ENCODE results near the gene E2F2. TPM values are rescaled to one million over a fixed set of nuclear protein-coding genes. Genes with fewer than 3 reads are reported as not detected.
A peak's percentile ranks its signal among the peaks of the same experiment; 100 is the strongest.
"Not testable (repeated sequence)": the region's sequence is repeated elsewhere in the genome, so short reads cannot be mapped to it uniquely, and the experiment has no call there.

Gene E2F2
- total RNA-seq, 8 experiments from 2014 or later: 0.21 to 18.5 (median 0.92) TPM

DNA sequence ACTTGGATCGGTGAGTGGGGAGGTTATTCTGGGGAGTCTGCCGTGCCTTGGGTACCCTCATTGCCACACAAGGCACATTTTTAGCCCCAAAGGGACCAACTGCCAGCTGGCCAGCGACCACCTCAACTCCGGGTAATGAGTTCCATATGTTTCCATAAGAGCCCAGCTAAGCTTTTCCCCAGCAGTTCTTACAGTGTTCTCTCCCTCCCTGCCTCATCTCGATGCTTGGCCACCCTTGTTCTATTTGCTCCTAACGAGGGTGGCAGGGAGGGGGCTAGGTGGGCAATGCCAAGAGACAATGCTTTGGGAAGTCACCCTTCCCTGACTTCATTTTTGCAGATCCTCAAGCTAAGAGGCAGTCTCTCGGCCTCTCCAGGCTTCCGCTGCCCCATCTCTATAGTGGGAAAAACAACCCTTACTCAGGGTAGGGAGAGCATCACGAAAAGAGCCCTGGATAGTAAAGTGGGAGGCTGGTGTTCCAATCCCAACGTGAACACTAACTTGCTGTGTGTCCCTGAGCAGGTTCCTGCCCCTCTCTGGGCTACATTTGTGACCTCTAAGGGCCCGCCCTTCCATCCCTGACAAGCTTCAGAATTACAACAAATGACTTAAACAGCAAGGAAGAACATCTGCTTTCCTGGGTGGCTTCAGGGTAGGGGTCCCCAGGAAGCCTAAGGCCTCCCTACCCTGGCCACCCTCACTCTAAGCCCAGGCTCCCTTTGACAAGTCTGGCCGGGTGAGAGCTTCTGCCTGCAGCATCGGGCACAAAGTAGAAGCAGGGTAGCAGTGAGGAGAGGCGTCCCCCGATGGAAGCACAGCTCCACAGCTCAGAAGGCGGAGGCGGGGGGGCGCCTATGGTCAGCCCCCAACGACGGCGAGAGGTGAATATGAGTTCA lies 22.4 kb upstream of the E2F2 start:
- no peak overlapping the region for H3K4me3 ChIP-seq
- no peak overlapping the region for H3K27ac ChIP-seq
- in situ Hi-C loops (cut with MboI; ENCODE audit: low pct_unique_long_range_greater_than_20kb in 2 of 9, low sequenced_read_pairs in 9 of 9, unreplicated experiment in 9 of 9): loop anchor here in 2 of 9 experiments (5.0 kb wide), 1 partner anchor 84 kb away; no protein-coding TSS in a partner anchor
- no peak for ATAC-seq (replicated peaks in 6 of 8)
- WGBS, 10 experiments: 46 to 92% (median 78%) methylated on average over 2 to 14 of the region's 21 CpGs
- peaks cover 17 to 33% of the 10 kb centered on the region in 2 donors for H3K4me1 ChIP-seq (replicated peaks in 1 of 2)

DNA sequence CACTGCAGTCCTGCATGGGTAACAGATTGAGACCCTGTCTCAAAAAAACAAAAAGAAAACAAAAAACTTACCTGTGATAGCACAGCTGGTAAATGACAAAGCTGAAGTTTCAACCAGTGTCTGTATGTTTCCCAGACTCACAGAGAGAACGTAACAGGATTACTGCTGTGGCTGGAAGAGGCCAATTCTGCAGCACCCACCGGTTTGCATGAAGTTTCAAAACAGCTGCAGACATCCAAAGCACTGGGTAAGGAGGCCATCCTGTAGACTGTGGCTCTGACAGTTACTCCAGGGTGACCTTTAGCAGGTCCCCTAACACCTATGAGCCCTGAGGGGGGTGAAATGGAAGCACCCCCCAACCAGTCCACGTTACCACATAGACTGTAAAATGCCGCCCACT lies 20.8 kb upstream of the E2F2 start:
- no peak for ATAC-seq (replicated peaks in 6 of 8)
- no peak overlapping the region for H3K27ac ChIP-seq
- no peak overlapping the region for H3K4me3 ChIP-seq
- WGBS, 10 experiments: 0 to 100% (median 67%) methylated on average over 1 to 4 of the region's 4 CpGs; no CpG with 5 or more reads in 4 of the 10 experiments
- H3K4me1 ChIP-seq (replicated peaks in 1 of 2): peaks cover 17 to 27% of the 10 kb centered on the region in 2 donors
- in situ Hi-C loops (cut with MboI; ENCODE audit: low pct_unique_long_range_greater_than_20kb in 2 of 9, low sequenced_read_pairs in 9 of 9, unreplicated experiment in 9 of 9): loop anchor here in 2 of 9 experiments (5.0 kb wide), 1 partner anchor 85 kb away; no protein-coding TSS in a partner anchor

DNA sequence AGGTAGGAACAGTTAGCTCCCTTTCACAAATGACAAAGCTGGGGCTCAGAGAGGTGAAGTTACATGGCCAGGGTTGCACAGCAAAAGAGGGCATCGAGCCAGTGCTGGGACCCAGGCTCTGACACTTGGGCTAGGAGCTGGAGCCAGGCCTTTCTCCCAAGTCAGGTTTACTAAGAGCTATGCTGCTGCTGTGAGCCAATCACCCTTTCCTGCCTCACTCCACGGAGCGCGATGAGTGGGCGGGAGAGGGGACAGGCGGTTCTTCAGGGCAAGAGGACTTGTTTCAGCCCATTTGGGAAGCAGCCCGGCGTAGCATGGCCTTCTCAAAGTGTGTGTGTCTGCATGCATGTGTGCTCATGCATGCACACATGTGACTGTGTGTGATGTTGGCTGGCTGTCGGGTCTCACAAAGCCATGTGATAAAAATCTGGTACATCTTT lies 17.7 kb upstream of the E2F2 start:
- H3K4me1 ChIP-seq (replicated peaks in 1 of 2): peaks cover 5 to 8% of the 10 kb centered on the region in 2 donors
- in situ Hi-C loops (cut with MboI; ENCODE audit: low pct_unique_long_range_greater_than_20kb in 2 of 9, low sequenced_read_pairs in 9 of 9, unreplicated experiment in 9 of 9): loop anchor here in 6 of 9 experiments (5.0 to 10.0 kb wide), 3 partner anchors 86 to 96 kb away; no protein-coding TSS in a partner anchor
- WGBS, 10 experiments: 0 to 92% (median 79%) methylated on average over 1 to 9 of the region's 9 CpGs
- ATAC-seq (replicated peaks in 6 of 8): peak in 2 of 8 experiments; percentile 13 to 33
- H3K27ac ChIP-seq: no peak overlapping the region
- no peak overlapping the region for H3K4me3 ChIP-seq

DNA sequence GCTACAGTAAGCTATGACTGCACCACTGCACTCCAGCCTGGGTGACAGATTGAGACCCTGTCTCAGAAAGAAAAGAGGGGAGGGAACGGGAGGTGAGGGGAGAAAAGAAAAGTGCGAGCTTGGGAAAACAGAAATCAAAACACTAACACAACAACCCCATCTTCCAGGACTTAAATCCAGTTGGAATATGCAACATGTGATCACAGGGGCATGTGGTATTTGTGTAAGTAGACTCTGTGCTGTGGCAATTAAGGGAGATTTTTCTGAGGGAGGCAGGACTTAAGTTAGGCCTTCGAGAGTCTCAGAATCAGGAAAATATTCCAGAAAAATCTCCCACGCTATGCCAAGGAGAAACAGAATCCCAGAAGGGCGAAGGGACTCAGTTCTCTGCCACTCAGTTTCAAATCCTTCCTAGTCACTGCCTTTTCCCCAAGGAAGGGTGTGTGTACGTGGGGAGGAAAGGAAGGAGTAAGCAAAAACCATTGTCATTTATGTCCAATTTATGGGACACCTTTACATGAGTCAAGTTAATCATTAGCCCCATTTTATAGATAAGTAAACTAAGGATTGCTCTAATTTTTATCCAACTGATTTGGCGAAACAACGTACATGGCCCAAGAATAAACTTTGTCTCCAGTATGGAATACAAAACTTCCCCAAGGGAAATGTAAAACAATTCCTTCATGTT lies 16.0 kb upstream of the E2F2 start:
- WGBS, 10 experiments: 40 to 92% (median 75%) methylated on average over 1 to 7 of the region's 8 CpGs
- ATAC-seq (replicated peaks in 6 of 8): no peak
- in situ Hi-C loops (cut with MboI; ENCODE audit: low pct_unique_long_range_greater_than_20kb in 2 of 9, low sequenced_read_pairs in 9 of 9, unreplicated experiment in 9 of 9): loop anchor here in 6 of 9 experiments (5.0 to 10.0 kb wide), 3 partner anchors 88 to 98 kb away; no protein-coding TSS in a partner anchor

DNA sequence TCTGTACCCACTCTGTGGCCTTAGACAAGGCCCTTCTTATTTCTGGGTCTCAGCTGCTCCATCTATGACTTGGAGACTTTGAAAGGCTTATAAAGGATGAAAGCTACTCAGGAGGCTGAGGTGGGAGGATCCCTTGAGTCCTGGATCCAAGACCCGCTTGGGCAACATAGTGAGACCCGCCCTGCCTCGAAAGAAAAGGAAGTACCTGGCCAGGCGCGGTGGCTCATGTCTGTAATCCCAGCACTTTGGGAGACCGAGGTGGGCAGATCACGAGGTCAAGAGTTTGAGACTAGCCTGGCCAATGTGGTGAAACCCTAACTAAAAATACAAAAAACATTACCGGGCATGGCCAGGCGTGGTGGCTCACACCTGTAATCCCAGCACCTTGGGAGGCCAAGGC lies 14.8 kb upstream of the E2F2 start:
- Histone ChIP-seq H3K4me1 (replicated peaks in 1 of 2) (peaks cover 5 to 8% of the 10 kb centered on the region in 2 donors), H3K4me3 (no peak overlapping the region), H3K27ac (no peak overlapping the region)
- ATAC-seq (replicated peaks in 6 of 8): no peak
- WGBS, 10 experiments: 75 to 100% (median 93%) methylated on average over 2 to 9 of the region's 9 CpGs; no CpG with 5 or more reads in 3 of the 10 experiments
- in situ Hi-C loops (cut with MboI; ENCODE audit: low pct_unique_long_range_greater_than_20kb in 2 of 9, low sequenced_read_pairs in 9 of 9, unreplicated experiment in 9 of 9): loop anchor here in 6 of 9 experiments (5.0 to 10.0 kb wide), 3 partner anchors 89 to 99 kb away; no protein-coding TSS in a partner anchor

More for the DNA sequence above, 16.0 kb upstream of the E2F2 start:
- Histone ChIP-seq H3K27ac (no peak overlapping the region), H3K4me3 (no peak overlapping the region), H3K4me1 (replicated peaks in 1 of 2) (peaks cover 5 to 8% of the 10 kb centered on the region in 2 donors)

DNA sequence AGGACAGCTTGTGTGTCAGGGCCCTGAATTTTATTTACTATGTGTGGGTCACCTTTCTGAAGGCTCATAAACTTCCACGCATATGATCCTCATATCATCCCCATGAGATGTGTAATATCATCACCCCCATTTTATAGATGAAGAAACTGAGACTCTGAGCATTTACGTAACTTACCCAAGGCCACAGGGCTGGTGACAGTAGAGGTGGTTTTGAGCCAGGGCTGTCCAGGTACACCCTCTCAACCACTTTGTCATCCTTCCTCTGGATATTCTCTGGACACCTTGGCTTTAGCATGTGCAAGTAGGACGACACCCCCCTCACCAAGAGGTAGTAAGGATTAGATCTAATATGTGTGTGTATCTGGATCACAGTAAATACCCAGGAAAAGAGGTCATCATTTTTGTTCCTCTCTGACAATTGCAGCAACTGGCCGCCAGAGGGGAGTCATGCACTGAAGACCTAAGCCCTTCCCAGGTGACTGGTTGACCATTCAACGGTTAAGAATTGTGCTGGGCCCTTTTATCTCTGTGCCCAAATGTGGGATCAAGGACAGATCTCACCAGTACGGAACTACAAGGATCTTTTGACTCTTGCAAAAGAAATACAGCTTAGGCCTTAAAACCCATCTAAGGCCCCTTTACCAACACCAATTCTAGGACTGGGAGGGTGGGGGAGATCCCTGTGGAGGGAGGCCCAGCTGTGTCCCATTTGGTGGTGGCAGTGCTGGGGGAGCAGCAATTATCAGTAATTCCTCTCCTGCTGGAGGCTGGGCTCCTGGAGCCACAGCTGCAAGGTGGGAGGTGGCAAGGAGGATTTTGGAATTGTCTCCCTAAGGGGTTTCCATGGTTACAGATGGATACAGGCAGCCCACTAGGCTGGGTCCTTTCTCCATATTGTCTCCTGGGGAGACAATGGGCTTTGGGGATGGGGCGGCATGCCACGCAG lies 13.7 kb upstream of the E2F2 start:
- in situ Hi-C loops (cut with MboI; ENCODE audit: low pct_unique_long_range_greater_than_20kb in 2 of 9, low sequenced_read_pairs in 9 of 9, unreplicated experiment in 9 of 9): loop anchor here in 7 of 9 experiments (5.0 to 10.0 kb wide), 3 partner anchors 90 to 100 kb away; no protein-coding TSS in a partner anchor
- Histone ChIP-seq H3K4me1 (replicated peaks in 1 of 2) (peaks cover 5 to 8% of the 10 kb centered on the region in 2 donors), H3K4me3 (no peak overlapping the region), H3K27ac (no peak overlapping the region)
- 0 to 39% (median 27%) methylated on average over 1 to 8 of the region's 8 CpGs; no CpG with 5 or more reads in 1 of the 10 experiments for WGBS, 10 experiments
- peak; percentile 46 to 74 (median 67) for ATAC-seq (replicated peaks in 6 of 8)

DNA sequence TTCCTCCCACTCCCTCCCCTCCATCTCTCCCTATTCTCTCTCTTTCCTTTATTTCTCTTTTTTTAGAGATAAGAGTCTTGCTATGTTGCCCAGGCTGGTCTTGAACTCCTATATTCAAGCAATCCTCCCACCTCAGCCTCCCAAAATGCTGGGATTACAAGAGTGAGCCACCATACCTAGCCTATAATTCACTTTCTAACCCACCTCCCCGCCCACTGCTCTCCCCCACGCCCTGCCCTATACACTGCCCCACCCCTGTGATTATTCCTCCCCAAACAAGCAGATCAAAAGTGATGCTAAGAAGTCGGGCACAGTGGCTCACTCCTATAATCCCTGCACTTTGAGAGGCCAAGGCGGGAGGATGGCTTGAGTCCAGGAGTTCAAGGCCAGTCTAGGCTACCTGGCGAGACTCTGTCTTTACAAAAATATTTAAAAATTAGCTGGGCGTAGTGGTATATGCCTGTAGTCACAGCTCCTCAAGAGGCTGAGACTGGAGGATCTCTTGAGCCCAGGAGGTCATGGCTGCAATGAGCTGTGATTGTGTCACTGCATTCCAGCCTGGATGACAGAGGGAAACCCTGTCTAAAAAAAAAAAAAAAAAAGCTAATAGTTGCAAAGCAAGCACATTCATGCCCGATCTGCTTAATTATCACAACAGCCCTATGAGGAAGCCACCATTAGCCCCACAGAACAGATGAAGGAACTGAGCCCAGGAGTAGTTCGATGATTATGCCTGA lies 12.8 kb upstream of the E2F2 start:
- 31 to 83% (median 75%) methylated on average over 1 to 8 of the region's 8 CpGs; no CpG with 5 or more reads in 3 of the 10 experiments for WGBS, 10 experiments
- in situ Hi-C loops (cut with MboI; ENCODE audit: low pct_unique_long_range_greater_than_20kb in 2 of 9, low sequenced_read_pairs in 9 of 9, unreplicated experiment in 9 of 9): loop anchor here in 5 of 9 experiments (5.0 to 10.0 kb wide), 3 partner anchors 91 to 101 kb away; no protein-coding TSS in a partner anchor
- no peak for ATAC-seq (replicated peaks in 6 of 8)
- Histone ChIP-seq H3K4me3 (no peak overlapping the region), H3K4me1 (replicated peaks in 1 of 2) (peaks cover 5 to 13% of the 10 kb centered on the region in 2 donors), H3K27ac (no peak overlapping the region)

DNA sequence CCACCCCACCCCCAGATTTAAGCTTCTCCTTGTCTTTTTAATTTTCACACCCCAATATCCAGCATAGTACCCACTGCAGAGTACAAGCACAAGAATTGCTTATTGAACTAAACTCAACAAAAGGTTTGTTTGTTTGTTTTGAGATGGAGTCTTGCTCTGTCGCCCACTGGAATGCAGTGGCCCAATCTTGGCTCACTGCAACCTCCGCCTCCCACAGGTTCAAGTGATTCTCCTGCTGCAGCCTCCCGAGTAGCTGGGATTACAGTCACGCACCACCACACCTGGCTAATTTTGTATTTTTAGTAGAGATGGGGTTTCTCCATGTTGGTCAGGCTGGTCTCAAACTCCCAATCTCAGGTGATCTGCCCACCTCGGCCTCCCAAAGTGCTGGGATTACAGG lies 11.9 kb upstream of the E2F2 start:
- H3K4me3 ChIP-seq; ATAC-seq (replicated peaks in 6 of 8); H3K27ac ChIP-seq: not testable (repeated sequence)
- in situ Hi-C loops (cut with MboI; ENCODE audit: low pct_unique_long_range_greater_than_20kb in 2 of 9, low sequenced_read_pairs in 9 of 9, unreplicated experiment in 9 of 9): loop anchor here in 5 of 9 experiments (5.0 to 10.0 kb wide), 3 partner anchors 92 to 102 kb away; no protein-coding TSS in a partner anchor
- WGBS, 10 experiments: 83 to 100% (median 96%) methylated on average over 1 to 3 of the region's 5 CpGs; no CpG with 5 or more reads in 7 of the 10 experiments
- peaks cover 5 to 13% of the 10 kb centered on the region in 2 donors for H3K4me1 ChIP-seq (replicated peaks in 1 of 2)

DNA sequence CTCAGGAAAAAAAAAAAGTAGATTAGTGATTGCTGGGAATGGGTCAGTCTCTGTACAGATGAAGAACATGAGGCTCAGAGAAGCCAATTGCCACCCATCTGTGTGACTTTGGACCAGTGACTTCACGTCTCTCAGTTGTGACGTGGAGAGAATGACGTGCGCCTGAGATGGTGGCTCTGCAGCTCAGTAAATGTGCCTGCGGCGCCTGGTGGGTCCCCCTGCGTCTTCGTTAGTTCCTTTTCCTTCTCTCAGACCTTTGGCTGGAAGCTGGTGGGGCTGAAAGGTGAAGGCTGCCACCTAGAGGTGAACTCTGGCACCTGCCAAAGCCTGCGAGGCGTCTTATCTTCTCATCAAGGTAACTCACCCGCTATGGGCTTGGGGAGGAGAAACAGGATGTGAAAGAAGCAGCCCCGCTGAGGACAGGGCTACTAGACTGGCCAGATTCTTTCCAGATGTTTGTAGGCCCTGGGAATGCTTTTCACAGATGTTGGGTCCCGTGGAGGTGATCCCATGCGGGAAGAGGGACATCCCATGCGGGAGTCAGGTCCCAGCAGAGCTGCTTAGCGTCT lies 8.7 kb upstream of the E2F2 start:
- Histone ChIP-seq H3K27ac (peak overlapping the region in 1 of 2 donors; percentile 30), H3K4me1 (replicated peaks in 1 of 2) (peaks cover under 1 to 5% of the 10 kb centered on the region in 2 donors), H3K4me3 (peak overlapping the region in 1 of 5 donors; percentile 6)
- WGBS, 10 experiments: 0 to 19% (median 3%) methylated on average over 1 to 10 of the region's 16 CpGs; no CpG with 5 or more reads in 2 of the 10 experiments
- peak; percentile 84 to 96 (median 94) for ATAC-seq (replicated peaks in 6 of 8)
- in situ Hi-C loops (cut with MboI; ENCODE audit: low pct_unique_long_range_greater_than_20kb in 2 of 9, low sequenced_read_pairs in 9 of 9, unreplicated experiment in 9 of 9): loop anchor here in 5 of 9 experiments (5.0 to 10.0 kb wide), 3 partner anchors 95 to 105 kb away; no protein-coding TSS in a partner anchor

DNA sequence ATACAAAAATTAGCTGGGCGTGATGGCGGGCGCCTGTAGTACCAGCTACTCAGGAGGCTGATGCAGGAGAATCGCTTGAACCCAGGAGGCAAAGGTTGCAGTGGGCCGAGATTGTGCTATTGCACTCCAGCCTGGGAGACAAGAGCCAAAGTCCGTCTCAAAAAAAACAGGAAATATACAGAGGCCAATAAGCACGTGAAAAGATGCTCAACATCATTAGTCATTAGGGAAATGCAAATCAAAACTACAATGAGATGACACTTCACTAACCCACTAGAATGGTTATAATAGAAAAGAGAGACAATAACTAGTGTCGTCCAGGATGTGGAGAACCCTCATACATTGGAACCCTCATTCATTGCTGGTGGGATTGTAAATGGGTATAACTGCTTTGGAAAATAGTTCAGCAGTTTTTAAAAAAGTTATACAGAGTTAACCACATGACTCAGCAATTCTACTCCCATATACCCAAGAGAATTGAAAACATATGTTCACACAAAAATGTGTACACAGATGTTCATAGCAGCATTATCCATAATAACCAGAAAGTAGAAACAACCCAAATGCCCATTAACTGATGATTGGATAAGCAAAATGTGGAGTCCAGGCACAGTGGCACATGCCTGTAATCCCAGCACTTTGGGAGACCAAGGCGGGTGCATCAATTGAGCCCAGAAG lies 6.4 kb upstream of the E2F2 start:
- ATAC-seq (replicated peaks in 6 of 8): peak in 3 of 8 experiments; percentile 4 to 24 (median 13)
- in situ Hi-C loops (cut with MboI; ENCODE audit: low pct_unique_long_range_greater_than_20kb in 2 of 9, low sequenced_read_pairs in 9 of 9, unreplicated experiment in 9 of 9): no loop called here
- H3K4me1 ChIP-seq (replicated peaks in 1 of 2): peaks cover 0 to 5% of the 10 kb centered on the region in 2 donors
- no peak overlapping the region for H3K27ac ChIP-seq
- no peak overlapping the region for H3K4me3 ChIP-seq
- 27 to 82% (median 71%) methylated on average over 1 to 9 of the region's 9 CpGs; no CpG with 5 or more reads in 1 of the 10 experiments for whole genome bisulfite sequencing, 10 experiments

All from motor neuron (in vitro differentiated cells).